Stimulated activated CD4-positive, alpha-beta T cell treated with anti-CD3 and anti-CD28 coated beads, Interleukin-12 subunit alpha, Interleukin-12 subunit beta, amount 100 ng/mL, for 4 hours (primary cell): ENCODE data around the gene SYNC.
"Not testable (repeated sequence)": the region's sequence is repeated elsewhere in the genome, so short reads cannot be mapped to it uniquely, and the experiment has no call there.

ENCODE experiments used
- DNase-seq: peaks from one replicate; pipeline ENCODE4 v3.0.0-alpha.2; 2020

The SYNC gene

GRCh38 chr1:32719681-32720275, 17.2 kb upstream of the SYNC start:
- no peak for DNase-seq

- DNase-seq: no peak
These were observed 16.0 kb upstream of the SYNC start for GRCh38 chr1:32718527-32718926.

GRCh38 chr1:32718036-32718435, 15.5 kb upstream of the SYNC start:
- DNase-seq: no peak

DNA sequence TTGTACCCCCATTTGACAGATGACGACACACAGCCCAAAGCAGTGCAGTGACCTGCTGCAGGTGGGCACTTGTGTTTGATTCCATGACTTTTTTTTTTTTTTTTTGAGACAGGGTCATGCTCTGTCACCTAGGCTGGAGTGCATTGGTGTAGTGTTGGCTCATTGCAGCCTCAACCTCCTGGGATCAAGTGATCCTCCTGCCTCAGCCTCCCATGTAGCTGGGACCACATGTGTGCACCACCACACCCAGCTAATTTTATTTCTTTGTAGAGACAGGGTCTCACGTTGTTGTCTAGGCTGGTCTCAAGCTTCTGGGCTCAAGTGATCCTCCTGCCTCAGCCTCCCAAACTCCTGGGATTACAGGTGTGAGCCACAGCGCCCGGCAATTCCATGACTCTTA, 14.9 kb upstream of the SYNC start:
- DNase-seq: no peak

DNA sequence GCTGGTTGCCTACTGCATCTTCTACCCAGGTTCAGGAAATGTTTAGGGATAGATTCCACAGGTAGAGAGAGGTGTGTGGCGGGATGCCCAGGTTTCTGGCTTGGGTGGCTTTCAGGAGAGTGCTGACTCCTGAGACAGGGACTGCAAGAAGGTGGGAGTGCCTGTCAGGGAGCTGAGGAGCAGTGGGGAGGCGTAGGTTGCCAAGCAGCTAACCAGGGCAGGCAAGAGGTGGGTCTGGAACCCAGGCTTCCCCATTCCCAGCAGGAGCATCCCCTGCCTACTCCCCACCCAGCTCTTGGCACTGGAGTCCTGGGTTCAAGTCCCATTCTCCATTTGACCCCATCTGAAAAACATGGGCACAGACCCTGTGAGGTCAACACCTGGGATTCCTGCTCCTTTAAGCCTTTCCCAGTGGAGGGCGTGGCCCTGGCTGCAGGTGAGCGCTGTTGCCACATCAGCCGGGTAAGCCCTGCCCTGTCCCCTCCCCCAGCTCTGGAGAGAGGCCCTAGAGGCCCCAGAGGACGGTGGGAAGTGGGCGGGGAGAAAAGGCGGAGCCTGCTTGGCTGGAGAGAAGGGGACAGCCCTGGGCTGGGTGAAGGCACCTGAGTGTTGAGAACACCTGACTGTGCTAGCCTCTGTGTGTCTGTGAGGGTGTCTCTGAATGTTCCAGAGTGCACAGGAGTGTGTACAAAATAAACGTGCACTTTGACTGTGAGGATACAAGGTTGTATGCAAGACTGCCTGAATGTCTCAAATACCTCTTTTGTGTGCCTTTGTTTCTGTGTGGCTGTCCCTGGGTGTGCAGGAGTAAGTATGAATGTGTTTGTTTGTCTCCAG, 14.0 kb upstream of the SYNC start:
- DNase-seq: peak; percentile 48

- no peak for DNase-seq
These were observed 13.3 kb upstream of the SYNC start for GRCh38 chr1:32715901-32716311.

DNA sequence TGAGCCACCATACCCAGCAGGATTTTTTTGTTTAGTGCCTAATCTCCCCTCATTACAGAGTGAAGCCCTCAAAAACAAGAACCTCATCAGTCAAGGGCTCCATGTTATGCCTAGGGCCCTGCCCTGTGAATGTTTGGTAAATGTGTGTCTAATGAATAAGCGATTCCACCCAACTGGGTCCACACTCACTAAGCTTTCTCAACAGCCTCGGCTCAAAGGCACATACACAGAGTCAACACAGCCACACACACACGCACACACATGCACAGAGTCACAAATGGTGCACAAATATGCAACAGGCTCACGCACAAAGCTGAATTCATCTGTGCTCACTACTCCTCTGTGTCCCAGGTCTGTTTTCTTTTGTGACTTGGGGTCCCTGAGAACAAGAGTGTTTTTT, 11.7 kb upstream of the SYNC start:
- DNase-seq: no peak

GRCh38 chr1:32713081-32713480, 10.5 kb upstream of the SYNC start:
- no peak for DNase-seq

DNA sequence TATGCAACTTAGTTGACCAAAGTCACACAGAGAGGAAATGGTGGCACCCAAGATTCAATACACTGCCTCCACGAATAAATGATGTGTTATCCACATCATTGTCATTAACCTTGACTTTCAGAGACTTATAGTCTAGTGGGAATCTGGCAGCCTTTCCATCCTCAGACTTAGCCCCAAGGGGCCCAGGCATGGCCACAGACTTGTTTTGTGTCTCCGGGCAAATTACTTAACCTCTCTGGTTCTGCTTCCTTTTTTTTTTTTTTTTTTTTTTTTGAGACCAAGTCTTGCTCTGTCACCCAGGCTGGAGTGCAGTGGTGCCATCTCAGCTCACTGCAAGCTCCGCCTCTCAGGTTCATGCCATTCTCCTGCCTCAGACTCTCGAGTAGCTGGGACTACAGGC, 8.7 kb upstream of the SYNC start:
- DNase-seq: not testable (repeated sequence)

GRCh38 chr1:32709476-32709875, 6.9 kb upstream of the SYNC start:
- no peak for DNase-seq

DNA sequence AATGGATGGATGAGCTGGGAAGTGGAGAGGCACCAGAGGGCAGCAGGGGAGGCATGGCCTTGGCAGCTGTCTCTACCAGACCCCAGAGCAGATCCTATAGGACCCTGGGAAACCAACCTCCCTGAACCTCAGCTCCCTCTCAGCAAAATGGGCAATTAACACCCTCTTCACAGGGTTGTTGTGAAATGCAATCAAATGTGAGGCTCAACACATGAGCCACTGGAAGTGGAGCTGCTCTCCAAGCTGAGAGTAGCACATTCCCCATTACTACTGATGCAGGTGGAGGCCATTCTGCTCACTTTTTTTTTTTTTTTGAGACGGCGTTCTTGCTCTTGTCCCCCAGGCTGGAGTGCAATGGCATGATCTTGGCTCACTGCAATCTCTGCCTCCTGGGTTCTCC, 6.5 kb upstream of the SYNC start:
- DNase-seq: no peak

DNA sequence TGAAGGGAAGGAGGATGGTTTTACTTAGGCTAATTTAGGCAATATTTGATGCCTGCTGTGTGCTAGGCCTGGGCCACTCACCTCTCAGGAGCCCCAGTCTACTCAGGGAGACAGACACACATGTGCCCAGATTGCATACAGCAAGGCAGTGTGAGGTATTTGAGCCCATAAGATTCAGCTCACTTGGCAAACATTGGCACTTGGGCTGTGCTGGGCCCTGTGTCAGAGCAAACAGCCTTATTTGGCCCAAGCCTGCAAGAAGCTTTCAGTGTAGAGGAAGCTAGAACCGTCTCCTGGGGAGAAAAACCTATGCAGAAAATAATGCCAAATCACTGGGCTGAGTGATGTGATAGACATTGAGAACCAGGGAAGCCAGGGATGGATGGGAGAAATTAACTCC, 3.9 kb upstream of the SYNC start:
- no peak for DNase-seq

DNA sequence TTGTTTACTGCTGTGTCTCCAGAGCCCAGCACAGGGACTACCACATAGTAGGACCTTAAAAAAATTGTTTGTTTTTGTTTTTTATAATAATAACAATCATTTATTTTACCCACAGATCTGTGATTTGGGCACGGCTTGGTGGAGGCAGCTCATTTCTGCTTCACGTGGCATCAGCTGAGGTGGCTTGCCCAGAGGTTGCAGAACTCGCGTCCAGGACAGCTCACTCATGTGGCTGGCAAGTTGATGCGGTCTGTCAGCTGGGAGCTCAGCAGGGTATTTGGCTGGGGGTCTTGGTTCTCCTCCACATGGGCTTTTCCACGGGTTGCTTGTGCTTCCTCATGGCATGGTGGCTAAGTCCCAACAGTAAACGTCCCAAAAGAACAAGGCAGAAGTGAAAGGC, 2.9 kb upstream of the SYNC start:
- DNase-seq: no peak

- no peak for DNase-seq
These were observed 1.1 kb upstream of the SYNC start for GRCh38 chr1:32703479-32704291.

DNA sequence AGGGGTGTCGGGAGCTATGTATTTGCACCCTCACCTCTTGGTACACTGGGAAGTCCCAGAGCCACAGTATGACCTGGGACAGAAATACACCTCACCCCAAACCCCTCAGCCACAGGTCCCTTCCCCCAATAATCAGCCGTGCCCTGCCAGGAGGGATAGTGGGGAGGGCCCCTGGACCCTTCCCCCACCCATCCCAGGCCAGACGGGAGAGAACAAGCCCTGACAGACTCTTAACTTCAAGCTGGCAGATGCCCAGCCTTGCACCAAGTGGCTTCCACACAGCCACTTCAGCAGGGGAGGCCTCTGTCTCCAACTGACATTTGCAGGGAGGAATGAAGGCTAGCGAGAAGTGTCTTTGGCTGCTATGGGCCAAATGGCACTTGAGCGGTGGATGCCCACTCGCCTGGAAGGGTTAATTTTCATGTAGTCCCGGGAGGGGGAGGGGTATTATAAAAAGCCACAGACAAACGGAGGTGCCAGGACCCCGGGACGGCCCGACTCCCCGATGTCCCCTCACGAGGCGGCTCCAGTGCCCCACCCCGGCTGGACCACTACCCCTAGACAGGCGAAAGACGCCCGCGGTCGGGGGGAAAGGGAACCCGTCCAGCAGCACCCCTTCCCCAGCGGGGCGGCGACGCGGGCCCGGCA, 495 bp downstream of the SYNC start:
- DNase-seq: no peak

DNA sequence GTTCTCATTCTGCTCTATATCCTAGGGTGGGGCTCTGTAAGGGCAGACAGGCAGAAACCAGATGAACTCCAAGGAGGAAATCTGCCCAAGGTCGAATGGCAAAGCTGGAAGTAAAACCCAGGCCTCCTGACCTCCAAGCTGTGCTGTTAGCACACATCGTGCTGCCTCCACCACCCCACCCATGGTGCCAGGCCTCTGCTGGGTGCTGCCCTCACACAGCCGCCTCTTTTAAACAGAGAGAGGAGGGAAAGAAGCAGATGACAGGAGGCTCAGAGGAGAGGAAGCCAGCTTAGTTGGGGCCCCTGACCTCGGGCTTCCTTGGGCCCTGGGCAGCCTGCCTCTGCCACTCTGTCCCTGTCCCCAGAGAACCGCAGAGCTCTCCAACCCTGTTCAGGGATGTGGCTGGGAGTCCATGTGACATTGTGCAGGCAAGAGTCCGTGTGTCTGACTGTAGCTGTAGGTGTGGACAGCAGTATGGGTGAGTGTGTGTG, 1.1 kb downstream of the SYNC start:
- no peak for DNase-seq

DNA sequence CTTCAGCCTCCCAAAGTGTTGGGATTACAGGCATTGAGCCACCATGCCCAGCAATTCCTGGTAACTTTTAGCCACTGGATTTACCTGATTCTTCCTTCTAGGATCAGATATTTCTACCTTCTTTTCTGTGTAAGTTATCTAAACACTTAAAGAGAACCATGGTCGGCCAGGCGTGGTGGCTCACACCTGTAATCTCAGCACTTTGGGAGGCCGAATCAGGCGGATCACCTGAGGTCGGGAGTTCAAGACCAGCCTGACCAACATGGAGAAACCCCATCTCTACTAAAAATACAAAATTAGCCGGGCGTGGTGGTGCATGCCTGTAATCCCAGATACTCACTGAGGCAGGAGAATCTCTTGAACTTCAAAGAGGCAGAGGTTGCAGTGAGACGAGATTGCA, 5.6 kb downstream of the SYNC start:
- DNase-seq: not testable (repeated sequence)

GRCh38 chr1:32696041-32696440, 6.5 kb downstream of the SYNC start:
- DNase-seq: no peak

DNA sequence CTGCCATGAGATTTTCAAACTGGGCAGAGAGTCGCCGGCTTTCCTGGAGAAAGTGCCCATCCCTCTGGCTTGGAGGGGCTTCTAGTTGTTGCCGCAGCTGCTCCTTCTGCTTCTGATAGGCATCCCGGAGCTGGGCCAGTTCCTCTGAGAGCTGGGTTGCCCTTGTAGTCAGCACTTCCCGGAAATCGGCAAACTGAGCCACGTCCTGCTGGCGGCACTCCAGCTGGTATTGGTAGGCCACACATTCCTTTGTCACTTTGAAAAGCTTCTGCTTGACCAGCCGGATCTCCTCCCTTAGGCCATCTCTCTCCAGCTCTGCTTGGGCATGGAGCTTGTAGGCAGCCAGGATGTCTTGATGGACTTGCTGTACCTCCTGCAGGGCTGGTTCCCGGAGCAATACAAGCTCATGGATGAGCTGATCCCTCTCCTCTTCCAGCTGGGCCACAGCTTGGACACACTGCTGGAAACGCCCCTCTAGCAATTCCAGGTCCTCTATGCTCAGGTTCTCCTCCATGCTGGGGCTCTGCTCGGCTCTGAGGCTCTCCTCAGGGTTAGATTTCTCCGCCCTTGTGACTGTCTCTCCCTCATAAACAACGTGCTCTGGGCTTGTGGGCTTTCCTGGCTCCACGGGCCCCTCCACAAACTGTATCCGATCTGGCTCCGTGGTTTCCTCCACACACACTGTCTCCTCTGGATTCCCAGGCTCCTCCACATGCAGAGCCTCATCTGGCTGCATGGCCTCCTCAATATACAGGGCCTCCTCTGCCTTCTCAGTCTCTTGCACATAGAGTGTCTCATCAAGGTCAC, 7.3 kb downstream of the SYNC start:
- no peak for DNase-seq

DNA sequence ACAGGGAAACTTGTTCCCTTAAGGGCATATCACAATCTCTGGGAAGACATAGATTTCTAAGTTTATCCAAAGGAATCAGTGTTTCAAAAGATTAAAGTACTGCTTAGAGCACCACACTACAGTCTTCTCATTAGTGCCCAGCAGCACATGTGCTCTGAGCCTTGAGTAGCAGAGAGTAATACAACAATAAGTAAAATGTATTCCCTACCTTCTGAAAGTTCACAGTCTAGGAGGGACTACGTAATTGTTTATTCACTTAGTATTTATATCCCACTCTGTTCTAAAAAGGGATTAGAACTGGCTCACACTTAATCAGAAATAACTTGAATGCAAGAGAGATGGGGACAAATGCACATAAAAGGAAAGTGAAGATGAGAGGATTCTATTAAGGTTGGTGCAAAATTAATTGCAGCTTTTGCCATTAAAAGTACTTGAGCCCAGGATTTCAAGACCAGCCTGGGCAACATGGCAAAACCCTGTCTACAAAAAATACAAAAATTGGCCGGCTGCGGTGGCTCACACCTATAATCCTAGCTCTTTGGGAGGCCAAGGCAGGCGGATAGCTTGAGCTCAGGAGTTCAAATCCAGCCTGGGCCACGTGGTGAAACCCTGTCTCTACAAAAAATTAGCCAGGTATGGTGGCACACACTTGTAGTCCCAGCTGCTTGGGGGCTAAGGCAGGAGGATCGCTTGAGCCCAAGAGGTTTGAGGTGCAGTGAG, 9.0 kb downstream of the SYNC start:
- no peak for DNase-seq

DNA sequence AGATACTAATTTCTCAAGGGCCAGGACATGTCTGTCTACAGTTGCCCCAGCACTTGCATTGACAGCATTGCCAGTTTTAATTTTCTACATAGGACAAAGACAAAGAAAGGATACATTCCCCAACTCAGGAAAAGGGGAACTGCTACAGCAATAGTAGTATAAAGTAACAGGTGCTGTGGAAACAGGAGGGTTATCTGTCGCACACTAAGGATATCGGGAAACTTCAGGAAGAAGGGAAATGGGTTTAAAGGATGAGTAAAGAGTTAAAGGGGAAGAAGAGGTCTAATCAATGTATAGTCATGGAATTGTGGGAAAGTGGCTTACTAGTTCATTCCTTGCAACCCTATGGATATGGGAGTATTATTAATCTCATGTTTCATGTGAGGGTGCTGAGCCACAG, 16.2 kb downstream of the SYNC start:
- no peak for DNase-seq

- no peak for DNase-seq
These were observed 17.1 kb downstream of the SYNC start for GRCh38 chr1:32685498-32685897.
